SK-N-DZ (cell line): ENCODE measurements around the gene PACS1.

Experiments
- DNase-seq: peaks from one replicate; pipeline ENCODE4 v3.0.0-alpha.2; 2015; ENCODE audit warnings: low spot score

Gene PACS1

DNA sequence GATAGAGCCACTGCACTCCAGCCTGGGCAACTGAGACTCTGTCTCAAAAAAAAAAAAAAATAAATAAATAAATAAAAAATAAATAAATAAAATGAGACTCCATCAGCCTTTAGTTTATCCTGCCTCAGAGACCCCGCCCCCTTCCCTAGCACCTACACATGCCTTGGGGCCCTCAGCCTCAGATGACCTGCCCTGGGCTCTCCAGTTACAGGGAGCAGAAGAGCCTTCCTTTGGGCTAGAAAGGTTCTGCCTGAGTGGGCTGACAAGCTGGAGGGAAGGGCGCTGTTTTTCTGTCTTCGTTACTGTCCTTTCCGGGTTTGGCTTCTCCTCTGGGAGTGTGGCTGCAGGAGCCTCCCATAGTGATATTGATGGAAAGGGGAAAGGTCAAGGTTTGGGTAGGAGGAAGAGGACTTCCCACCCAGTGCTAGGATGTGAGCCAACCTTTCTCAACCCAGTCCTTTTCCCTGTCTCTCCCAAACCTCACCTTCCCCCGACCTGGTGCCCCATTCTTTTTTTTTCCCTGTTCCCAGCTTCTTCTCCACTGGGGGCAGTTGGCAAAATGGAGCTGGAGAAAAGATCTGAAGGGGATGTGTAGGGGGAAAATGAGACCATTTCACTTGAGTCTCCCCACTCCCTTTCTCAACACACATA is 19.4 kb upstream of the PACS1 start:
- peak; percentile 32 for DNase-seq

DNA sequence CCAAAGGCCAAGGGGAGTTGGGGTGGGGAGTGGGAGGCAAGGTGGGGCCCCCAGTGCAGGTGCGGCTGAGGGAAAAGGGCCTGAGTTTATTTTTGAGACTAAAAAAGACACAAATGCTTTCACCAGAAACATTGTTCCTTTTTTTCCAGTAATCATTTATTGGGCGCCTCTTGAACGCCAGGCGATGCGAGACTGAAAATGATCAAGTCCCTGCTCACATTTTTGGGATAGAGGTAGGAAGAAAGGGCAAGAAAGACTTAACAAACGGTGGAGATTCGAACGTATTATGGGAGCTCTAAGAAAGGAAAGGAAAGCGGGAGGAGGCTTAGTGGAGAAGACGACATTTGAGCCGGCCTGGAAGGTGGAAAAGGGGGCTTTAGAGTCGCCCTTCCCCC is 18.7 kb upstream of the PACS1 start:
- no peak for DNase-seq

DNA sequence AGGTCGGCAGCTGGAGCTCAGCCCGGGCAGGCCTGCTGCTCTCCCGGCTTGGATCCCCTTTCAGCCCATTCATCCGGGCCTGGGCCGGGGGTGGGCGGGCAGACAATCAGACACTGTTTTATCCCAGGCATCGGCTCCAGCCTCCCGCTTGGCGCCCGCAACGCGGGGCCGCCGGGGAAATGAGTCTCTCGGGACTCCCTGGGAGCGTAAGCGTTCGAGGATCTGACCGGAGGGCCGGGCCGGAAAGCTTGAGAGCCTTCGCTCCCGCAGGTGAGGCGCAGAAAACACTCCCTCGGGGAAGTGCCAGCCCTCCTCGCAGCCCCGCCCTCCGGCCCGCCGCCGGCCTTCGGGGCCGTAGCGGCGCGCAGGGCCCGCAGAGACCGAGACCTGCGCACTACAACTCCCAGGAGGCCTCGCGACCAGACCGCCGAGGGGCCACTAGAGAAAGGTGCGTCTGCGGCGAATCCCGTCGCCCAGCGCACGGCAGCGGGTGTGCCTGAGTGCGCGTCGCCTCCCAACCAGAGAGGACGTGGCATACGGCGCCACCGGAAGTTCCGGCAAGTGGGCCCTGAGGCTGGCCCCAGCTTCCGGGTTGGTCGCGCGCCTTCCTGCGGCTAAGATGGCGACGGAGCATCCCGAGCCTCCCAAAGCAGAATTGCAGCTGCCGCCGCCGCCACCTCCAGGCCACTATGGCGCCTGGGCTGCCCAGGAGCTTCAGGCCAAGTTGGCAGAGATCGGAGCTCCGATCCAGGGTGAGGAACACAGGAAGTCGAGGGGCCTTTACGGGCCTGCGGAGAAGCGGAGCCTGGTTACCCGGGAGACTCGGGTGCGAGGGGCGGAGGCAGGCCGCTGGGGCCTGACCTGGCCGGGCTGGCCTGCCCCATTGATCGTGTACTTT is 18.1 kb upstream of the PACS1 start, which contains the start of gene SF3B2:
SF3B2 (plus strand) TSS at position 599 of the 898 bp plus-strand sequence; CDS start at position 620, 21 bp downstream.
- peak; percentile 98 for DNase-seq

DNA sequence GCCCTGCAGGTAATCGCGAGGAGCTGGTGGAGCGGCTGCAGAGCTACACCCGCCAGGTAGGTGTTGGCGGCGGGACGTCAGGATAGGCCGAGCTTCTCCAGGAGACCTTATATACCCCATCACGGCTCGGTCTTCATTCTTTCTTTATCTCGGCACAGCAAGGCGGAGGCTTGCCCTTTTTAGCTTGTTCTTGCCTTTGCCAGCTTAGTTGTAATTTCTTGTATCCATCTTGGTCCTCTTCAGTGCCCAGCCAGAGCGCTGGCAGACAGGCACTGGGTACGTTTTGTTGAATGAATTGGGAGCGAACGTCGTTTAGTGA is 17.4 kb upstream of the PACS1 start:
- DNase-seq, result no peak

DNA sequence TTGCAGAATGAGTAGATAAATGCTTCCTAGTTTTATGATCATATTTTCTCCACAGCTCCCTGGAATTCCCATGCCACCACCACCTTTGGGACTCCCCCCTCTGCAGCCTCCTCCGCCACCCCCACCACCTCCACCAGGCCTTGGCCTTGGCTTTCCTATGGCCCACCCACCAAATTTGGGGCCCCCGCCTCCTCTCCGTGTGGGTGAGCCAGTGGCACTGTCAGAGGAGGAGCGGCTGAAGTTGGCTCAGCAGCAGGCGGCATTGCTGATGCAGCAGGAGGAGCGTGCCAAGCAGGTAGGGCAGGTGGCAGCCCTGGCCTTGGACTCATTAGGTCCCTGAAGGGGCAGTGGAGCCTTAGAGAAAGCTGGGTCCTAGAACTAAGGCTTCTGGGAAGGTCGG is 15.1 kb upstream of the PACS1 start:
- no peak for DNase-seq

DNA sequence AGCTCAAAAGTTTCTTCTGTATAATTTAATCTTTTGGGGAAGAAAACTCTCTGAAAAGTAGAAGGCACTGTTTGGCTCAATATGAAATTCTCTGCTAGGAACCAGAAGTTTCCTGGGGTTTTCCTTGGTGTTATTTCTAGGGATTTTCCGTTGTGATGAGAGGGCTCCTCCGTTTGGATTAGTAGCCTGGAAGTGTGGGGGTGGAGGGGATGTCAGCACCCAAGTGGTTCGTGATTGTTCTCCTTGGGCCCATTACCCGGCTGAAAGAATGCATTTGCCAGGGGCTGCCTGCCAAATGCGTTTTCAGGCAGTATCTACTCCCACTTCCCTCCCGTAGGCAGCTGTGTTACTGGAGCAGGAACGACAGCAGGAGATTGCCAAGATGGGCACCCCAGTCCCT is 13.6 kb upstream of the PACS1 start:
- no peak for DNase-seq

DNA sequence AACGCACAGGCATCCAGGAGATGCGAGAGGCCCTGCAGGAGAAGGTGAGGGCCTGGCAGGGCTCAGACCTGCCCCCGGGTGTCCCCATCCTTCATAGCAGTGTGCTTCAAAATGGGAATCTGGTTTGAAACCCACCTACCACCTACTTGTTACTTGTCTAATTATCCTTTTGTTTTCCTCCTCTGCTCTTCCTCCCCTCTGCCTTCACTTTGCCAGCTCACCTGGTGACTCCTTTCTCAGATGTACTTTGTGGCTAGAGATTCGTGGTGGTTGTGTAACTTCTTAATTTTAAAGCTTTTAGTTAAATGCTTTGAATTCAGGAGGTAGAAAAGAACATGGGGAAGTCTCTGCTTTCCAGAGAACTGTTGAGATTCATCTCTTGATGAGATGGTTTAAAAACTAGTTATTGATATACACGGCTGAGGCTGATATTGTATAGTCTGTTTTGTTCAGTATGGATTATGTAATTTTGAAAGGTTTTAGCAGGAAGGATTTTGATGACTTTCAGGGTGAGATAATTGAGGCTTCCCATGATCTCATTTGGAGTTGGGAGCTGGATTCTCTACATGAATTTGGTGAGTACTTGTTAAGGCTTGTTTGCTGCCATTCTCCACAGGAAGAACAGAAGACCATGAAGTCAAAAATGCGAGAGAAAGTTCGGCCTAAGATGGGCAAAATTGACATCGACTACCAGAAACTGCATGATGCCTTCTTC is 9.9 kb upstream of the PACS1 start:
- no peak for DNase-seq

DNA sequence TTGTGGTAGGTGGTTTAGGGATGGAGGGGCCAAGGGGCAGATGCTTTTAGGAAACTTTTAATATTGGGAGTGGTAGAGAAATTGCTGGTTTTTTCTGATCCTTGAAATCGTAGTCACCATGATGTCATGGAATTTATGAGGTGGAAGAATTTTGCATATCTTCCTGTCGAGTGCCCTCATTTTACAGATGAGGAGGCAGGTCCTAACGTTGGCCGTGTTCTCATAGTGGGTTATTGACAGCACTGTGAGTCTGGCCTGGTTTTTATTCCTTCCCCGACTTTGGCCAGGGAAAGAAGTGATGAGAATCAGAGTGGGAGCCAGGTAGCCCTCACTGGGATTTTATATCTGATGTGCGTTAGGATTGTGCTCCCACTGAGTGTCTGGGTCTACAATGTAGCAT is 8.8 kb upstream of the PACS1 start:
- DNase-seq, result no peak

DNA sequence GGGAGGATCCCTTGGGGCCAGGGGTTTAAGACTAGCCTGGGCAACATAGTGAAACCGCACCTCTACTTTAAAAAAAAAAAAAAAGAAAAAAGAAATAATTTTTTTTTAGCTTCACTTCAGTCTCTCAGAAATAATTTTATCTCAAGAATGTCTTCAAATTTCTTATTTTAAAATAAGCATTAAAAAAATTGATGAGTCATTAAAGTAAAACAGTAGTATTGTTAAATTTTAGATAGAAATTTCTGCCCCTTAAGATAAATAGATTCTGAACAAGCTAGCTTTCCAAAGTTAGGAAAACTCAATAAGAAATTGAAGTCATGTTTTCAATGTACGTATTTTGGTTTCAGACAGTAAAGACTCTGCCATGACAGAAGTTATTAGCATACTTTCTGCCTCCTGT is 7.7 kb upstream of the PACS1 start:
- DNase-seq, result no peak

DNA sequence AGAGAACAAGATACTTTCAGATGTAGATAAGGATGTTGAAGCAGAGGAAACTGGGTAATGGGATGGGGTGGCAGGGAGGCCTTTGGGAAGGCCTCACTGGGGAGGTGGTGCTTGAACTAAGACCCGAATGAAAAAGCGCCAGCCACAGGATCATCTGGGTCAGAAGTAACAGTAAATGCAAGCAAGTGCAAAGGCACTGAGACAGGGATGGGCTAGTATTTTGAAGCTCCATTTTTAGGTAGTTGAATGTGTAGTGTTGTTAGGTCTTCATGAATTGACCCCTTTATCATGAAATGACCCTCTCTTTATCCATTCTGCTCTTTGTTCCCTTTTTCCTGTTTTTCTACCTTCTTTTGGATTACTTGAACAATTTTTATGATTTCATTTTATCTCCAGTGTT is 6.2 kb upstream of the PACS1 start:
- no peak for DNase-seq

DNA sequence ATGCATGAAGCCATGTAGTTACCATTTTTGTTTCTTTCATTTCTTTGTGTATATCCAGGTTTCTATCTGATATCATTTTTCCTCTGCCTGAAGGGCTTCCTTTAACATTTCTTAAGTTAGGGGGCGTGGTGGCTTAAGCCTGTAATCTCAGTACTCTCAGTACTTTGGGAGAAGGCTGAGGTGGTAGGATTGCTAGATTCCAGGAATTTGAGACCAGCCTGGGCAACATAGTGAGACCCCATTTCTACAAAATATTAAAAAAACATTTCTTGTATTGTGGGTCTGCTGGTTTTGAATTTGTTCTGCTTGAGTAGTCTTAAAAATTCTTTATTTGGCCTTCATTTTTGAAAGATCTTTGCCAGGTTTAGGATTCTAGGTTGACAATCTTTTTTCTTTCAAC is 5.5 kb upstream of the PACS1 start:
- no peak for DNase-seq

DNA sequence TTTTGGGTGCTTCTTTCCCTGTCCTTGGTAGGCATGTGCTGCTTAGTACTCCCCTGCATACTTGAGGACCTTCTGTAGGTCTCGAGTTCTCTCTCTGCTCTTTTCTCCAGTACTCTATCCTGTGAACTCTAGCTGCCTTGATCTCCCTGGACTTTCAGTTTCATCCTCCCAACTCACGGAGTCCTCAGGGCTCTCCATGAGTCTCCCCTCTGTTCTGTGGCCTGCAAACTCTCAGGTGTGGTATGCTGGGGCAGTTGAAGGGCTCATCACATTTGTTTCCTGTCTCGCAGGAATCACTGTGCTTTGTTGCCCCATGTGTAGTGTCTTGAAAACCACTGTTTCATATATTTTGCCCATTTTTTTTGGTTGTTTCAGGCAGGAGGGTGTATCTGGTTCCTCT is 3.3 kb upstream of the PACS1 start:
- no peak for DNase-seq

DNA sequence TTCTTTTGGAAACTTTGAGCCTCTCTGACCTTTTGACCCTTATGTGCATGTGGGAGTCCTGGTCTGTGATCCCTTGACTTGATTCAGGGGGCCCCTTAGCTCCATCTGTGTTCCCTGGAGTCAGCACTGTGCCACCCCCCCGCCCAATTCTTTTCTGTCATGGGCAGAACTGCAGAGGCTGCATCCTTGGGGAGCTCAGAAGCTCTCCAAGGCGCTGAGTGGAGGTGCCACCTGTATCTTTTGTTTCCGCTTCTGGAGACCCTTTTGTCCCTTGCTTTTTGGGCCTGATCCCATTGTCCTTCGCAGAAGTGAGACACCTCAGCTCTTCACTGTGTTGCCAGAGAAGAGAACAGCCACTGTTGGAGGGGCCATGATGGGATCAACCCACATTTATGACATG is 2.4 kb upstream of the PACS1 start:
- DNase-seq, result no peak

DNA sequence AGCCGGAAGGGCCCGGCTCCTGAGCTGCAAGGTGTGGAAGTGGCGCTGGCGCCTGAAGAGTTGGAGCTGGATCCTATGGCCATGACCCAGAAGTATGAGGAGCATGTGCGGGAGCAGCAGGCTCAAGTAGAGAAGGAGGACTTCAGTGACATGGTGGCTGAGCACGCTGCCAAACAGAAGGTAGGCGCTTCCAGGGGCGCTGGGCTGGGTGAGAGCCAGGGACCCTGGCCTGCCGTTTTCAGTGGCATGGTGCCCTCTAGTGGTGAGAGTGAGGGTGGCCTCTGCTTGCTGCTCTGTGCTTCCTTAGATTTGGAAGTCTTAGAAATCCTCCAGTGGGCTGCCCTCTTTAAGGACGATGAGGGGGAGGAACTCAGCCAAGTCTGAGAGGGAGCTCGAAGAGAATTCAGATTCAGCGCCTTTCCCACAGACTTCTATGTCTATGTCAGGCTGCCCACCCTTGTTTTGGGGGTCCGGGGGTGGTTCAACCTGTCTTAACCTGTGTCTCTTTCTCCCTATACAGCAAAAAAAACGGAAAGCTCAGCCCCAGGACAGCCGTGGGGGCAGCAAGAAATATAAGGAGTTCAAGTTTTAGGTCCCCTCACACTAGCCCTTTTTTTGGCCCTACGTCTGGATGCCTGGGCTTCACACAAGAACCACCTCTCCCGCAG is 1.8 kb upstream of the PACS1 start:
- DNase-seq, result peak; percentile 71

DNA sequence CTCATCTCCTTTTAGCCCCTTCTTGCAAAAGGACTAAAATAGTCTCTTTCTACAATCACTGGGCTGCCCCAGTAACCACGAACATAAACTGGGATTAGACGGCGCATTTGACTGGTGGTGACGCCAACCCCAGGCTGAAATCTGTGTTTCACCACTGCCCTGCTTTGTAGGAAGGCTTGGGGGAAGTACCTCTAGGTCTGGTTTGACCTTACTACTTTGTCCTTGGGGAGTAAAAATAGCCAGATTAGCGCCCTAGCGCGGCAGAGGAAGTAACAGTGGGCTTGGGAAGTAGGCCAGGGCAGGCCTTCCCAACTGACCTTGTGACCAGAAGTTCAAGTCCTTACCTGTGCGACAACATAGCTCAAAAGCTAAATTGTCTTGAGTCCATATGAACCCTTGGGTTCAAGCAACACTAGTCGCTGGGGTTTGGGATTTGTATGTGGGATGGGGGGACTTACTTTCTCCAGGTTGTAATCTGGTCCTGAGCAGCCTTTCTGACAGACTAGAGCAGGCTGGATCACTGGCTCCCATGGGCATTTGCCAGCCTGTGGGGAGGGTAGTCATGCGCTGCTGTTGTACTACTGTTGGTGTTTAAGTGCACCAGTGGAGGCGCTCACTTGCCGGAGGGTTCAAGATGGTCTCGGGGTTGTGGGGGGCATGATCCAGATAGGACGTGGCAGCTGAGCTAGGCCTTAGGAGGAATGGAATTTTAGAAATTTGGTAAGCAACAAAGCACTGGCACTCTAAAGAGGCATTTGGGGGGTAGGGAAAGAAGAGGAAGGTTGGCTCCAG is 953 bp upstream of the PACS1 start:
- DNase-seq, result no peak

DNA sequence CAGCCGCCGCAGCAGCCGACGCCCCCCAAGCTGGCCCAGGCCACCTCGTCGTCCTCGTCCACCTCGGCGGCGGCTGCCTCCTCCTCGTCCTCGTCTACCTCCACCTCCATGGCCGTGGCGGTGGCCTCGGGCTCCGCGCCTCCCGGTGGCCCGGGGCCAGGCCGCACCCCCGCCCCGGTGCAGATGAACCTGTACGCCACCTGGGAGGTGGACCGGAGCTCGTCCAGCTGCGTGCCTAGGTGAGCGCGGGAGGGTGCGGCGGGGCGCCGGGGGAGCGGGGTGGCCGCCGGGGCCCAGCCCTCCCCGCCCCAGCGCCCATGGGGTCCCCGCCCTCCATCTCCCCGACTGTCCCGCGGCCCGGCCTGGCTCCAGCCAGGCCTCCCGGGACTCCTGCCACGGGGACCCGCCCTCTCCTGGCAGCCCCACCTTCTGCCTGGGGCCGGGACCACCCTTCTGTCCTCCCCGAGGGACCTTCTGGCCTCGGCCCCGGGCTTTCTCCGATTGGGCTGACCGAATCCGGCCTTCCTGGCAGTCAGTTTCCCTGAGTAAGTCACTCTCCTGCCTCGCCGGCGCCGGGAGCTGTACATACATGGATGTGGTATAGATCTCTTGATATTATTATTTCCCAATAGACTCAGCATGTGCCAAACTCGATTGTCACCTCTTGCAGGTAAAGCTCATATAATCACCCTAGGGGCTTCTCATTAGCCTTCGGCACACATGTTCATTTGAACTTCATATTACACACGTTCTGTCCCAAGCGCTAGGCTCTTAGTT is 720 bp downstream of the PACS1 start:
- DNase-seq, result no peak

DNA sequence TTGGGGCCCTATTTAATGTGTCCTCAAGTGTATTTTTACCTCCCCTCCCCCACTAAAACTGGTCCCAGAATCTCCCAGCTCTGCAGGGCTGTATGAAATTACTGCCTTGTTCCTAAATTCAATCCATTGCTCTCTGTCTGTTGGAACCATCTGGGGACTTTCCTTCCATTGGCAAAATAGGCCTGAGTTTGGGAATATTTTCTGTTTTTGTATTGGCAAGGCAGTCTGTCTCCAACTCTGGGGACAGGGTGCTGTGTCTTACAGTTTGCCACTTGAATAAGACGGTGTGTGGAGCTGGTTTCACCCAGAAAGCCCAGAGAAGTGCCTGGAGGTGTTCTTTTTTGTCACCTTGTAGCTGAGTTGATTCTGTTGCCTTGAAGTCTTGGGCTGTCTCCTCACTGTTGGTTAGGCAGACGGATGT is 1.3 kb downstream of the PACS1 start:
- DNase-seq, result no peak

DNA sequence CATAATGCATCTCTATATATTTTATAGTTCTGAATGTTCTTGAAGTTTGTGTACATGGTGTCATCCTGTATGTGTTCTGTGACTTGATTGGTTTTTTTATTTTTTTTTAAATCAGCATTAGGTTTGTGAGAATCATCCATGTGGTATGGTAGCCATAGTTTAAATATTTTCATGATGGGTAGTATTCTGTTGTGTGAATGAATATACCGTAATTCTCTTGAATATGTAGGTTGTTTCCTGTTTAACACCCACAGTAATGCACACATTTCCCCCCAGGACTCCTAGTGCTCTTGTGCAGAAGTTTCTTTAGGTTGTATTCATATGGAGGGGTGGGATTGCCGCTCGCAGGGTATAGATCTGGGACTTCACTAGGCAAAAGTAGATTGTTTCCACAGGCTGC is 2.0 kb downstream of the PACS1 start:
- DNase-seq, result no peak

DNA sequence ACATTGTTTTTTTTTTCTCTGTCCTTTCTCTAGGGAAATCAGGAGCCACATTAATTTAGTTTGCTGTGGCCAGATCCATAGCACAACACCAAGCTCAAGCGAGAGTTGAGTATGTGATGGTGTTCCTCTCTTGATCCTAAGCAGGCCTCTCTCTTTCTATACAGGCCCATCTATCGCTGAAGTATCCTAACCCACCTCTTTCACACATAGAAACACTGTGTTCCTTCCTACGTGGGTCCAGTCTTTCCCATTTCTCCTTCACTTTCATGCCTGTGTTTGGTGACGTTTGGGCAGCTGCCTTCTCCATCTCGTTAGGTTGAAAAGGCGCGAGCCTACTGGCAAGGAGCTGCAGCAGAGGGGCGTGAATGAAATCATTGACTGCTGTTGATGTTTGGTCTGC is 2.4 kb downstream of the PACS1 start:
- DNase-seq, result no peak

DNA sequence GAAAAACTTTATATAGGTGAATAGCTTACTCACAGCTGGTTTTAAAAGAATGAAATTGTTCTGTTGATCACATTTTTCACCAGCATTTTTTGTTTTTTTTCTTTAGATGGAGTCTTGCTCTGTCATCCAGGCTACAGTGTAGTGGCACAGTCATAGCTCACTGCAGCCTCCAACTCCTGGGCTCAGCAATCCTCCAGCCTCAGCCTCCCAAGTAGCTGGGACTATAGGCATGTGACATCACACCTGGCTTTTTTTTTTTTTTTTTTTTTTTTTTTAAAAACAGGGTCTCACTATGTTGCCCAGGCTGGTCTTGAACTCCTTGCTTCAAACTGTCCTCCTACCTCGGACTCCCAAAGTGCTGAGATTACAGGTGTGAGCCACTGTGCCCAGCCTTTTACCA is 3.6 kb downstream of the PACS1 start:
- no peak for DNase-seq

DNA sequence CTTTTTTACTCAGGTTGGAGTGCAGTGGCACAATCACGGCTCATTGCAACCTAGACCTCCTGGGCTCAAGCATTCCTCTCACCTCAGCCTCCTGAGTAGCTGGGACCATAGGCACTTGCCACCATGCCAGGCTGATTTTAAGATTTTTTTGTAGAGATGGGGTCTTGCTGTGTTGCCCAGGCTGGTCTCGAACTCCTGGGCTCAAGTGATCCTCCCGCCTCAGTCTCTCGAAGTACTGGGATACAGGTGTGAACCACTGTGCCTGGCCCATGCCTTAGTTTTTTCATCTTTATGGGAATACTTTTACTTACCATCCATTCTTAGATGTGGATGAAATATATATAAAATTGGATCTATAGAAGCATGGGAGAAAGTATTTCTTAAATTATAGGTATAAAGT is 5.2 kb downstream of the PACS1 start:
- DNase-seq, result no peak
